Measurements from ENCODE around the gene C10orf71.

The C10orf71 gene

DNA sequence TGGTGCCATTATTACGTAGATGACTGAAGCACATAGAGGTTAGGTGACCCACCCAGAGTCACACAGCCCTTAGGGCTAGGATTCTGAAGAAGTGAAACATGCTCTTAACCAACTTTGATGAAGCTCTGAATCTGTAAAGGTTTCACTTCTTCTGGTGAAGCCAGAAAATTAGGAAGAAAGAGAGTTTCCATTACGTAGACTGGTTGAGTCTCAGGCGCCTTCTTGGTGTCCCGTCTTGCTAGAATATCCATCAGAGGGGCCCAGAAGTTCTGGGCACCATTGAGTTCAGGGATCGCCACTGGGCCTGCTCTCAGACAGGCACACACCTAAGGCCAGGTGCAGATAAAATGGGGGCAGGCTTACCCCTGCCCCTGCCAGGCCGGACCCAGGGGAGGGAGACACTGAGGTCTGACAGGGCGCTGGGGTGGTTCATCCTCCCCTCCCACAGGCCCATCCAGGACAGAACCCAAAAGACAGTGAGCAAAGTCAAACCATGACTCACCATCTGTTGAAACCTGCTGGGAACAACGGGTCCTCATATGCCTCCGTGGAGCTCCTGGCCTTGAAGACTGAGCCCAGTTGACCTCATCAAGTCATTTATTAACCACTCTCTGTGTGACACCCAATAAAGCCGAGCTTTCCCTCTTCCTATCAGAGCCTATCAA, 63.8 kb downstream of the C10orf71 start:
- no peak for DNase-seq

DNA sequence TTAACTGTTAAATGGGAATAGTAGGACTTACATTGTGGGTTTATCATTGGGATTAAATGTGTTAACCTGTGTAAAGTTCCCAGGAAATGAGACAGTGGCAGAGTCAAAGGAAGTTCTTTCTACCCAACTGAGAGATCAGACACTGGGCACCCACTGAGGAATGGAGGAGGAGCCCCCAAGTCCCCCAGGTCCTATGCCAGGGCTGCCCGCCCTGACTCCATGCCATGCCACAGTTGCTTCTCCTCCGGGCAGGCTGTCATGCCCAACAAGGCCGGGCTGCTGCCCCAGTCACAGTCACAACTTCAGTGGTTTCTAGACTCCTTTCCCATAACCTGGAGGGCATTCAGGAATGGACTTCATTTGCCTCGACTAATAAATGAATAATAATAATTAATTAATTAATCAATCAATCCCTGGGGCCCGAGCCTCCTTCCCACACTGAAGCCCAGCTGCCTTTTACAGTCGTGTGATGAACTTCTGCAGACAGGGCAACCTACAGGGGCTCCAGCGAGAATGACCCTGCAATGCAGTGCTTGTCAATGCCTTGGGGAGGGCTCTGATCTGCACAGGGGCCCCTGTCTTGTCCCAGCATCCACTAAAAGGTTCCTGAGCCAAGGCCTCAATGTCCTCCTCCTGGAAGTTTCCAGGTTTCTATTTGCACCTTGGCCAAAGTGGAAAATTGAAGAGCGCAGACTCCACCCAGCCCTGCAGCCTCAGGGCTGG, 64.5 kb downstream of the C10orf71 start:
- DNase-seq = no peak

DNA sequence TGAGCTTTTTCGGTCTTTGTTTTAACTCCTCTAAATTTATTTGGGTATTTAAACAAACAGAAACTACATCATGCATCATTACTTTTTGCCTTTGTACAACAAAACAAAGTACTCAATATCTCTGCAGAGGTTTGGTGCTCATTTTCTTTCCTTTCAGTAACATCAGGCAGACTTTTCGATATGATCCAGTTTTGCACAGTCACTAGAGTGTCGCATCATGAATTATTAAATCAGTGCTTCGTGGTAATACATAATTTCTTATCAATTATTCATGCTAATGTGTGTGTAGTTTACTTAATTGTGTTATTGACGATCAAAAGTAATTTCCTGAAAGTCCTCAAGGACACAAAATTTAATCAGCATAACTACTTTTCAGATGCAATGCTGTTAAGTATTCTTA, 65.1 kb downstream of the C10orf71 start:
- no peak for DNase-seq

DNA sequence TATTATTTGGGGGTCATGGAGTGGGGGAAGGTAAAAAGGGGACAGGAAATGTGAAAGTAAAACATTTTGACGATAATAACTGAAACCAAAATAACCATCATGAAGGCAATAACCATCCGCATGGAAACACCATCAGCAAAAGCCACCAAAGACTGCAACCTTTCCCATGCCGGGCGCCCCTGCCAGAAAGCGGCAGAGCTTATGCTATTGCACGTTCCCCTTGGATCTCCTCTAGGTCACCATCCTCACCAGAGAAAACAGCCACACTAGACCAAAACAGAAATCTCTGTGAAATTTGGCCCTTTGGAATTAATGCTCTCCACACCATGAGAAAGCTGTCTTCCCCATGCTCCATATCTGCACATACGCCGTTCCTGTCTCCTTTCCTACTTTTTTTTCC, 65.8 kb downstream of the C10orf71 start:
- no peak for DNase-seq

DNA sequence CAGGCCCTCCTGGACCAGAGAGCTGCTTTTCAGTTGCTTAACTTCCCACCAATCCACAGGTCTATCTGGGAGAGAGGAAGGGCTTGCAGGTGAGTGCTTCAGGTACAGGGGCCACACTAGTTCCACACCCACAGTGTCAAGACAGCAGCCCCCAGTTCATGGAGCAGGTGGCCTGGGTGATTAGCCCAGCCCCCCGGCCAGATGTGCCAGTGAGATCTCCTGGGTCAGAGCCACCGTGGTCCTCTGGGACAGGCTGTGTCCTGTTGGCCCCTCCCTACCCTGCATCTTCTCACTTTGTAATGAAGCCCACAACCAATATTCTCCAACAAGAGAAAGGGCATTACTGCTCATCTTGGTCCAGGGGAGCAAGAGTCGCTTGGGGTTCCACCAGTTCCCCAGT, 66.3 kb downstream of the C10orf71 start:
- no peak for DNase-seq

DNA sequence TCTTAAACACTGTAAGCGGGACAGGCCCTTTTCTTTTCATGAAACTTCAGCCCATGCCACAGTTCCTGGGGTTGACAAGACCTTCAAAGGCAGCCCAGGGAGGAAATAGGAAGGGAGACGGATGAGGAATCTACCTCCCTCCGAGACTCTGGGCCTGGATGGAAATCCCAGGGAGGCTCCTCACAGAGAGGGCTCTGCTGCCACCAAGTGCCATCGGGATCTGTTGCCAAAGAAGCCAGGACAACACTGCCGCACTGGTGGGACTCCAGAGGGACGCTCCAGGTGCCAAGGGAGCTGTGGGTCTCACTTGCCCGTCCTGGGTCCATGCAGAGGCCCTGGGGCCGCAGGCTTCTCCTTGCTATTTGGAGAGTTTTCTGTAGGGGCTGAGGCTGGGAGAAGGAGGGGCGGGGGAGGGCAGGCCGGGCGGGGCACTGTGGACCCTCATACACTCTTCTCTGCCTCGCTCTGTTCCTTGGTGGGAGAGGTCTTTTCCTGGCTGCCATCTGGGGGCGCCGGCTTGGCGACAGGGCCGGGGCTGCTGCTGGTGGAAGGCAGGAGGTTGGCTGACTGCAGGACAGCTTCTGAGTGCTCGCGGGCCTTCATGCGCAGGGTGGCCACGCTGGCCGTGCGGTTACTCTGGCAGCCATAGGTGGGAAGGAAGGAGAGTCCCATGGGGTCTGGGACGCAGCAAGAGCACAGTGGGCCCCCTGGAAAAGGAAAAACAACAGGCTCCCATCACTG, 66.9 kb downstream of the C10orf71 start:
- no peak for DNase-seq

DNA sequence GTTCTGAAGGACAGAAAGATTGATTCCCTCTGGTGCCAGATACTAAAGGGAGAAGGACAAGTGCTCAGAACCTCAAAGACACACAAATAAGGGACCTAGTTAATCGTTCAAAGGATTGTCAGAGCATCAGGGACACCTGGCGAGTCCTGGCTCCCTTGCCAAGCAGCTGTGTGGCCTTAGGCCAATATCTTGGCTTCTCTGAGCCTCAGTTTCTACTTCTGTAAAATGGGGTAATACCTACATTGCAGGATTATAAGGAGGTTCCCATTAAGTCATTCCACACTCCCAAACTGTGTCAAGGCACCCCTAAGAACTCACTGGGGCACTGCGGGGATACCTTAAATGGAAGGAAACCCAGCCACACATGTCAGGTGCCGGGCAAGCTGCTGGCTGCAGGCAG, 67.5 kb downstream of the C10orf71 start:
- no peak for DNase-seq

DNA sequence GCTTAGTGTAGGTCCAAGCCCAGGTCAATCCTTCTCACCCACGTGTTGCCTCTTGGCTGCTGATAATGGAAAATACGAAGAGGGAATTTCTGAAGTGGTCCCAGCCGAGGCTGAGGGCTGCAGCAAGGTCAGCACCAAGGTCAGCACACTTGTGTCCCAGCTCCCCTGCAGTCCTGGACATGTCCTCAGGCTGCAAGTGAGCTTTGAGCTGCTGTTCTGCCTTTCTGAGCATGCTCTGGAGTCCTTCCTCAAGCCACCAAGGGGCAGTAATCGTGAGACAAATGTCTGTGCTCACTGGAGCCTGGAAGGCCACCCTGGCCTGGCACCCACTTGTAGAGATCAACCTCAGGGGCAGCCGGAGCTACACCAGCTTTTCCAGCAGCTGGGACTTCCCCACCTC, 68.6 kb downstream of the C10orf71 start:
- no peak for DNase-seq

DNA sequence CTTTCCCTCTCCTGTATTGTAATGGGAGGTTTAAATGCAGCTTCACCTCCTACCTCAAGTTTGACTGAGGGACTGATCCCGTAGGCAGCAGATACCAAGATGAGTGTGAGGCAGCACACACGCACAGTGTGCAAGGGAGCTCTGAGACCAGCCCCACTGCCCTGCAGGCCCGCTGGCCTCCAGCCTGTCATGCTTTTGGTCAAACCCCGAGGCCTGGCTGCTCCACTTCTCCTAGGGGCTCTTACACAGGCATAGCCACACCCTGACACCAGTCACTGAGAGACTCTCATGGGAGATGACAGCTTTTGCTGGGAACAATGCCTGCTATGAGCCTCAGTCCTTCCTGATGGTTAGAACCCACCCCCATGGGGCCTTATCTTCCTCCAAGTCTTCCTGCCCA, 69.3 kb downstream of the C10orf71 start:
- DNase-seq = no peak

DNA sequence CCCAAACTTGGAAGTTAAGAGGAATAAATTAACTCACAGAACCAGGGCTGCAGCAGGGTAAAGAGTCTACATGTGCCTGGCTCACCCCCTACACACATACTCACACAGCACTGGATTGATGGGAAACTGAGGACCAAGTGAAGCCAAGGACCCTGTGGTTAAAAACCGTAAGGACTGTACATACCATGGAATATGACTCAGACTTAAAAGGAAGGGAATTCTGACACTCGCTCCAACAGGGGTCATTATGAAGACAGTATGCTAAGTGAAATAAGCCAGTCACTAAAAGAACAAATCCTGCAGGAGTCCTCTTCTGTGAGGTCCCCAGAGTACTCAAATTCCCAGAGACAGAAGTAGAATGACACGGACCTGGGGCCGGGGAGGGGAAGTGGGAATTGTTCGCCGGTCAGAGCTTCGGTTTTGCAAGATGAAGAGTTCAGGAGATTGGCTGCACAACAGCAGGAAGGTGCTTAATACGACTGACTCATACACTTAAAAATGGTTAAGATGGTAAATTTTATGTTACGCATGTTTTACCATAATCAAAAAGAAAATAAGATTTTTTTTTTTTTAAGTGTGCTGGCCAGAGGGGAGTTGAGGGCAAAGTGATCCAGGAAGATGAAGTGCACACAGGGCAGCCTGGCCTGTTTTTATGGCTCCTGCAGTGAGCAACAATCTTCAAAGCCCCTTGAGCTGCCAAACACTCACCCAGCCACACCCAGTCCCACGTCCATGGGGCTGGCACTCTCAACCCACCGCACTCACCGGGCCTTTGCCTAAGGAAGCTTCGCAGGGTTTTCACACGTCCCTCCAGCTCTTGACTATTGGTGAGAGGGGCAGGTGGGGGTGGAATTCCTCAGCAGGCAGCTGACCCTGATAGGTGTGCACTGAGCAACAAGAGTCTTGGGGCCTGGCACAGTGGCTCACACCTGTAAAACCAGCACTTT, 70.5 kb downstream of the C10orf71 start:
- no peak for DNase-seq

DNA sequence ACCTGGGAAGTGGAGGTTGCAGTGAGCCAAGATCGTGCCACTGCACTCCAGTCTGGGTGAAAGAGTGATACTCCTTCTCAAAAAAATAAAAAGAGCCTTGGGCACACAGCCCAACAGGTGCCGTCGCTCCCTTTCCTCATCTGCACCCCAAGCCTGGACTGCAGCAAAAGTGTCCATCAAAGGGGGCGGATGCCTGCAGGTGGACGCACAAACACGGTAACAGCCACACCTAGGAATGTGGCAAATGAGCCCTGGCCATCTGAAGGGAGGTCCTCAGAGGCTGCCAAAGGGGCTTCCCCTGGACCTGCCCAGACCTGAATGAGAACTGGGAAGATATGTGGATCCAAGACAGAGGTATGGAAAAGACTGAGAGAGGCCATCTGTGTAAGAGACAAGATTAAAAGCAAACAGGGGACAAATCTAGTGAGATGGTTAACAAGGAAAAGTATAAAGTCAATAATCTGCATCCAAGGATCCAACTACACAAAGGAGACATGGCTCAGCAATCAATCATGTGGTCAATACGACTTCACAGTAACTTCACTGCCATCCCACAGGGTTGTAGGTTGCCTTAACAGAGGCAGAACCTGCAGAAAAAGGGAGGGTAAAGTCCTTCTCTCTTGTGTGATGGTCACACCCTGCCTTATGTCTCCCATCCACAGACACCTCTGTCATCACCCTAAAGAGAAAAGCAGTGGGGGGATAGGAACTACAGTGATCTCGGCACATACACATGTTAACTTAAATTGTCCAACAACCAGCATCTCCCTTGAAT, 71.5 kb downstream of the C10orf71 start:
- DNase-seq = no peak

DNA sequence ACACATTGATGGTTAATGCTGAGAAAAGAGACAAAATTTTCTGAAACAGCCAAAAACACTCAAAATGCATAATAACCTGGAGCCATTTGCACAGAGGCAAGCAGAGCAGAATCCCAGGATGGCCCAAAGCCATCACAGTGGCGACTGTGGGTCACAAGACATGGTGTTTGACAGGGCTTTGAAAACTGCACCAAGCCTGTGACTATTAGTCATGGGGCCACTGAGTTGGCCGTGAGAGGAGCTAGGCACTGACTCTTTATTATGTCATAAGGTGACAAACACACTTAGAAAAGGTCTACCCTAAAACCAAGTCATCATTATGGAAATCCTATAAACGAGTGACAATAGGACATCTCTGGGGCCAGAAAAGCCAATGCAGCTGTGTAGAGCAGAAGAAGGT, 73.0 kb downstream of the C10orf71 start:
- no peak for DNase-seq

DNA sequence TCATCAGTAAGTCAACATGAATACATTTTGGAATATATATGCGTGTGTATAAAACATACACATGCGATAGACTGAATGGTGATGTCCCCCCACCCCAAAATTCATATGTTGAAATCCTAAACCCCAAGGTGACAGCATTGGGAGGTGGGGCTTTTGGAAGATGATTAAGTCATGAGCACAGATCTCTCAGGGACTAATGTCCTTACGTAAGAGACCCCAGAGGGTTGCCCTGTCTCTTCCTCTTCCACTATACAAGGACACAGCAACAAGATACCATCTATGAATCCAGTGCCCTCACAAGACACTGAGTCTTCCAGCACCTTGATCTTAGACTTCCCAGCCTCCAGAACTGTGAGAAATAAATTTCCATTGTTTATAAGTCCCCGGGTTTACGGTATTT, 74.4 kb downstream of the C10orf71 start:
- no peak for DNase-seq

DNA sequence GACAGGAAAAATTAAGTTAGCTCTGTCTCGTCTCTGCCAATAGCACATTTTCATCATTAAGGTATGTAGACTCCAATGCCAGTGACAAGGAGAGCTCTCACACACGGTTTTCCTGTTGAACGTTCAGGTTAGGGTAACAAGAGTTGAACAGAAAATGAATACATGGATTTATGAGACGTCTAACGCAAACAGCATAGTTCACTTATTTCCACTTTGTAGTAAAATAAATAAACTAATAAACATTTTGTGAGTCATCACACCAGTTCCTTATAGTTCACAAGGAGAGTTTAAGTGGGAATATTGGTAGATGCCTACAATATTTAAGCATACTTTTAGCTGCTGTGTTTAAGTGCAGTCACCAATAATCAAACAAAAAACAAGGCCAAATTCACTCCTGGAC, 75.8 kb downstream of the C10orf71 start:
- no peak for DNase-seq

DNA sequence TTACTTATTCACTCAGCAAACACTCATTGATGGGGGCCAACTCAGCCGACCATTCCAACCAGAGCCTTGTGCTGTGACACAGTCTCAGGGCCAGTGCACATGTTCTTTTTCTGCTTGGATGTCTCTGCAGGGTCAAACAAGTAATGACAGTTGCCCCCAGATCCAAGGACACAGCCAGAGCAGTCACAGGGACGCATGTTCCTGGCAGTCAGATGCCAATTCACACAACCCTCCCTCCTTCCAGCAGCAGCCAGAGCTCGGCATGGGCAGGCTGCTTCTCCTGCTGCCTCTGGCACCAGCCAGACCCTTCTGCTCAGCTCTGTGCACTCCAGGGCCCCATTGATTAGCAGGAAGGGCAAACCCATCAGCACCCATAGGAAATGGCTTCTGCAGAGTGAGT, 76.6 kb downstream of the C10orf71 start:
- no peak for DNase-seq

All from NCI-H774 (cell line).